ENCODE results near the gene NEUROD2. TPM values are rescaled to one million over a fixed set of nuclear protein-coding genes. Genes with fewer than 3 reads are reported as not detected.

The NEUROD2 gene
- total RNA-seq, 6 experiments from 2014 or later = not detected

DNA sequence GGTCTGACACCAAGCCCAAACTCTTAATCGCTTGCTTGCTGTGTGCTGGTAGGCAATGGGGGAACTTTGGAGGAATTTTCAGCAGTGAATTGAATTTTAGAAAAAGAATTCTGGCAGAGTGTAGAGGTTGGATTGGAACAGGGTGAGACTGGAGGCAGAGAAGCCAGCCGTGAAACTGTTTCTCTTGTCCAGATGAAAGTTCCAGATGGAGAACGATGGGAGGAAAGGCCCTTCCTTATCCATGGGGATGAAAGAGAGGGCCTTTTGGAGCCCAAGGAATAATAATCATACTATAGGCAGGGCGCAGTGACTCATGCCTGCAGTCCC lies 26.0 kb downstream of the NEUROD2 start:
- no peaks in the 10 kb centered on the region for H3K4me1 Mint-ChIP-seq (ENCODE audit: low read depth)
- no peak for DNase-seq
- H3K27ac Mint-ChIP-seq = no peak overlapping the region
- no peak overlapping the region for H3K4me3 Mint-ChIP-seq
- TF ChIP-seq, protein P1, sequence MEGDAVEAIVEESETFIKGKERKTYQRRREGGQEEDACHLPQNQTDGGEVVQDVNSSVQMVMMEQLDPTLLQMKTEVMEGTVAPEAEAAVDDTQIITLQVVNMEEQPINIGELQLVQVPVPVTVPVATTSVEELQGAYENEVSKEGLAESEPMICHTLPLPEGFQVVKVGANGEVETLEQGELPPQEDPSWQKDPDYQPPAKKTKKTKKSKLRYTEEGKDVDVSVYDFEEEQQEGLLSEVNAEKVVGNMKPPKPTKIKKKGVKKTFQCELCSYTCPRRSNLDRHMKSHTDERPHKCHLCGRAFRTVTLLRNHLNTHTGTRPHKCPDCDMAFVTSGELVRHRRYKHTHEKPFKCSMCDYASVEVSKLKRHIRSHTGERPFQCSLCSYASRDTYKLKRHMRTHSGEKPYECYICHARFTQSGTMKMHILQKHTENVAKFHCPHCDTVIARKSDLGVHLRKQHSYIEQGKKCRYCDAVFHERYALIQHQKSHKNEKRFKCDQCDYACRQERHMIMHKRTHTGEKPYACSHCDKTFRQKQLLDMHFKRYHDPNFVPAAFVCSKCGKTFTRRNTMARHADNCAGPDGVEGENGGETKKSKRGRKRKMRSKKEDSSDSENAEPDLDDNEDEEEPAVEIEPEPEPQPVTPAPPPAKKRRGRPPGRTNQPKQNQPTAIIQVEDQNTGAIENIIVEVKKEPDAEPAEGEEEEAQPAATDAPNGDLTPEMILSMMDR (IDR thresholded peaks at IDR 0.05) = no peak
- H3K9me3 Mint-ChIP-seq = no peaks in the 10 kb centered on the region
- H3K27me3 Mint-ChIP-seq (ENCODE audit: insufficient read depth) = peaks cover 23% of the 10 kb centered on the region
- H3K36me3 Mint-ChIP-seq (ENCODE audit: low read depth) = no peaks in the 10 kb centered on the region

DNA sequence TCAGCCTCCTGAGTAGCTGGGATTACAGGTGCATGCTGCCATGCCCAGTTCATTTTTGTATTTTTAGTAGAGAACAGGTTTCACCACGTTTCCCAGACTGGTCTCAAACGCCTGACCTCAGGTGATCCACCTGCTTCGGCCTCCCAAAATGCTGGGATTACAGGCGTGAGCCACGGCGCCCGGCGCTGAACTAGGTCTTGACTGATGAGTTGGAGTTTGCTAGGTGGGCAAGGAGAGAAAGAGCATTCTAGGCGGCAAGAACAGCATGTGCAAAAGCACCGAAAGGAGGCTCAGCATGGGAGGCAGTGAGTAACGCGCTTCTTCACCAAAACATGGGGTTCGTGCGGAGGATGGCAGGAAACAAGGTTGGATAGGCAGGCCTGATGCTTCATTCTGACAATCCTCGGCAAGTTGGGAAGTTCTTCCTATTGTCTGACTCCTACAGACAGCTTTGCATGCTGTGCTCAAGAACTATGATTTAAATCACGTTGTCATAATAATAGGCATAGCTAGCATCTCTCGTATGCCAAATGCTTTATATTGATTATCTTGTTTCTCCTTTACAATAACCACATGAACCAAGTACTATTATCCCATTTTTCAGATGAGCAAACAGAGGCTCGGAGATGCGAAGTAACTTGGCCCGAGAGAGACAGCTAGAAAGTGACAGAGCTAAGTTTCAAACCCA lies 26.5 kb downstream of the NEUROD2 start:
- H3K4me3 Mint-ChIP-seq = no peak overlapping the region
- H3K27ac Mint-ChIP-seq = no peak overlapping the region
- H3K9me3 Mint-ChIP-seq = no peaks in the 10 kb centered on the region
- no peaks in the 10 kb centered on the region for H3K36me3 Mint-ChIP-seq (ENCODE audit: low read depth)
- no peak for DNase-seq
- no peaks in the 10 kb centered on the region for H3K4me1 Mint-ChIP-seq (ENCODE audit: low read depth)
- TF ChIP-seq, protein P1 (IDR thresholded peaks at IDR 0.05) = no peak
- H3K27me3 Mint-ChIP-seq (ENCODE audit: insufficient read depth) = peaks cover 23% of the 10 kb centered on the region

DNA sequence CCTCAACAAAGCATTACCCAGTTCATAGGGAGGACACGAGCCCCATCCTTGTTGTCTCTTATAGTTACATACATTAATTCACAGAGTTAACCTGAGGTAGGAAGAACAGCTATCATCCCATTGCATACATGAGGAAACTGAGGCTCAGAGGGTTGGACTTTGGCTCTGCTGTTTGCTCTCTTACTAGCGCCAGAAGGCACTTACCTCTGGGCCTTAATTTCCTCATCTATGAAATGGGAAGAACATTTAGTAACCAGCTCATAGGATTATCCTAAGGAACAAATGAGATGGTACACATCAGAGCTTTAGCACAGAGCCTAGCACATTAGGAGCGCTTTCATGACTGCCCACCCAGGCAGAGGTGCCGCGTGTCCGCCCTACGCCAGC lies 27.6 kb downstream of the NEUROD2 start:
- no peak for DNase-seq
- Mint-ChIP-seq H3K36me3 (ENCODE audit: low read depth) (no peaks in the 10 kb centered on the region), H3K4me3 (no peak overlapping the region), H3K27me3 (ENCODE audit: insufficient read depth) (peaks cover 23% of the 10 kb centered on the region), H3K9me3 (no peaks in the 10 kb centered on the region), H3K27ac (no peak overlapping the region), H3K4me1 (ENCODE audit: low read depth) (no peaks in the 10 kb centered on the region)
- TF ChIP-seq, protein P1 (IDR thresholded peaks at IDR 0.05) = no peak

DNA sequence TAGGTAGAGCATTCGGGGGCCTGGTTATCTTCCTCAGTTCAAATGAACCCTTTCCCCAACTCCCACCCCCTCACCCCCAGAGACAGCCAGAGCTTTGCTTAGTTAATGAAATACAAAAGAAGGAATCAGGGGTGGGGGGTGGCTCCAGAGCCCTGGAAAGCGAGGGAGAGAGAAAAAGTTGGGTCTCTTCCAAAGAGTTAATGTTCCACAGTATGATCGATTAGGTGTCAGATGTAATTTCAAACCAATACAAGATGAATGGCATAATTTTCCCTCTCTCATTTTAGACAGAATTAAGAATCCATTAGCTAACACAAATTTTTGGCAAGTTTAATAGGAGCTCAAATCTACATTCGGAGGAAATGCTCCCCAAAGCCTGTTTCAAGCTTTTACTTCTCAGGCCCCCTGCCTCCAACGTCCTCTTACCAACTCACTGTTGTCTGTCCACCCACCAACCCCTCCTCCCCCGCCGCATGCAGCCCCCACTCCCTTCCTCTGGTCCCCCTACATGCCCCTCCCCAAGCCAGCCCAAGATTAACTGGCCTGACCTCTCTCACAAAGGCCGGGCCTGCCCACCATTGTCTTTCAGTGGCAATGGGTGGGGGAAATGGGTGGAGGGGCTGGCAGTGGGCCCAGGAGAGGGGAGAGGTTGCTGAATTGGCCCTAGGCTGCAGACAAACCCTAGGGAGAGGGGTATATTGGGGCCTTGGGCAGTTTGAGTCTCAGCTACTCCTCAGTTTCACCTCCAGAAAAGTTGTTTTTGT lies 28.2 kb downstream of the NEUROD2 start:
- H3K36me3 Mint-ChIP-seq (ENCODE audit: low read depth) = no peaks in the 10 kb centered on the region
- H3K27ac Mint-ChIP-seq = no peak overlapping the region
- H3K4me3 Mint-ChIP-seq = no peak overlapping the region
- TF ChIP-seq, protein P1 (IDR thresholded peaks at IDR 0.05) = no peak
- H3K9me3 Mint-ChIP-seq = no peaks in the 10 kb centered on the region
- H3K27me3 Mint-ChIP-seq (ENCODE audit: insufficient read depth) = peaks cover 25% of the 10 kb centered on the region
- H3K4me1 Mint-ChIP-seq (ENCODE audit: low read depth) = no peaks in the 10 kb centered on the region
- DNase-seq = no peak

DNA sequence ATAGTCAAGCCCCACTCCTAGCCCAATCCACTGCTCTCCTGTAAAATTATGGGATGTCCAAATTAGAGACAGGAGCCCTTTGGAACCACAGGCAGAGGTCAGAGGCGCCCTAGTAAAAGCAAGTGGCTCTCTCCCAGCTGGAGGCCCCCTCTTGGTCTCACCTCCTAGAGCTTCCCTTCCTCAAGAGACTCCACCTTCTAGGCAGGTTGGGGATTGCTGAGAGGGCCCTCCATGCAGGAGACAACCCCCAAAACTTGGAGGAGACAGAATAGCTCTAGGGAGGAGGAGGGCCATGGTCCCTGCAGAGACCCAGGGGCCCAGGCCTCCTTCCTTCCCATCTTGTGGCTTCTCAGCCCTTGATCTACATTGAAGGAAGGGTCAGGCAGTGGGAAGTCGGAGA lies 29.4 kb downstream of the NEUROD2 start:
- DNase-seq = no peak
- Mint-ChIP-seq H3K27ac (no peak overlapping the region), H3K27me3 (ENCODE audit: insufficient read depth) (peaks cover 23% of the 10 kb centered on the region), H3K36me3 (ENCODE audit: low read depth) (no peaks in the 10 kb centered on the region), H3K4me1 (ENCODE audit: low read depth) (peaks cover 7% of the 10 kb centered on the region), H3K9me3 (no peaks in the 10 kb centered on the region), H3K4me3 (no peak overlapping the region)
- TF ChIP-seq, protein P1 (IDR thresholded peaks at IDR 0.05) = no peak
